H9 (cell line): ENCODE measurements around the gene ZNF3. TPM values are rescaled to one million over a fixed set of nuclear protein-coding genes. Genes with fewer than 3 reads are reported as not detected.
A peak's percentile ranks its signal among the peaks of the same experiment; 100 is the strongest.
"Not testable (repeated sequence)": the region's sequence is repeated elsewhere in the genome, so short reads cannot be mapped to it uniquely, and the experiment has no call there.

ENCODE experiments used
- DNase-seq: peaks from one replicate; pipeline ENCODE4 v3.0.0-alpha.2; 2017
- H2AFZ ChIP-seq: one replicate; pipeline ENCODE4 v1.6.1; 2013; ENCODE audit warnings: mild to moderate bottlenecking, low read length, control low read depth, moderate library complexity
- H2AK5ac ChIP-seq: 2 replicates; pipeline ENCODE4 v1.6.1; 2013; ENCODE audit warnings: low read length, control low read depth, mixed read lengths; ENCODE audit not compliant: insufficient read length
- H2BK120ac ChIP-seq: one replicate; pipeline ENCODE4 v1.6.1; 2013; ENCODE audit warnings: low read depth, mild to moderate bottlenecking, low read length, control low read depth, inconsistent platforms; ENCODE audit not compliant: poor library complexity, severe bottlenecking
- H2BK12ac ChIP-seq: 2 replicates; pipeline ENCODE4 v1.6.1; 2013; ENCODE audit warnings: low read length, control low read depth, mixed read lengths, low read depth; ENCODE audit not compliant: insufficient read length
- H2BK15ac ChIP-seq: 2 replicates; pipeline ENCODE4 v1.6.1; 2013; ENCODE audit warnings: low read depth, low read length, control low read depth
- H2BK20ac ChIP-seq: one replicate; pipeline ENCODE4 v1.6.1; 2013; ENCODE audit warnings: low read depth, mild to moderate bottlenecking, low read length, control low read depth, inconsistent platforms; ENCODE audit not compliant: poor library complexity, severe bottlenecking
- H2BK5ac ChIP-seq: 2 replicates; pipeline ENCODE4 v1.6.1; 2013; ENCODE audit warnings: low read length, control low read depth, mixed read lengths; ENCODE audit not compliant: insufficient read length
- H3K14ac ChIP-seq: 2 replicates; pipeline ENCODE4 v1.6.1; 2013; ENCODE audit warnings: low read length, control low read depth; ENCODE audit not compliant: insufficient read depth
- H3K18ac ChIP-seq: 2 replicates; pipeline ENCODE4 v1.6.1; 2013; ENCODE audit warnings: low read depth, mild to moderate bottlenecking, mixed read lengths, low read length, control low read depth; ENCODE audit not compliant: insufficient read length
- H3K23ac ChIP-seq: 2 replicates; pipeline ENCODE4 v1.6.1; 2013; ENCODE audit warnings: low read length, control low read depth, mixed read lengths, low read depth; ENCODE audit not compliant: insufficient read length
- H3K23me2 ChIP-seq: 2 replicates; pipeline ENCODE4 v1.6.1; 2013; ENCODE audit warnings: low read depth, mild to moderate bottlenecking, mixed read lengths, low read length, control low read depth; ENCODE audit not compliant: insufficient read length, poor library complexity, severe bottlenecking
- H3K27ac ChIP-seq: 2 replicates; pipeline ENCODE4 v1.5.1; 2013; ENCODE audit warnings: low read length, control low read depth, mixed read lengths, low read depth; ENCODE audit not compliant: insufficient read length
- H3K27me3 ChIP-seq: 2 replicates; pipeline ENCODE4 v1.6.1; 2013; ENCODE audit warnings: low read length, control low read depth, inconsistent platforms; ENCODE audit not compliant: insufficient read depth
- H3K4ac ChIP-seq: 2 replicates; pipeline ENCODE4 v1.6.1; 2013; ENCODE audit warnings: low read depth, mild to moderate bottlenecking, control low read depth, inconsistent platforms, low read length, moderate library complexity
- H3K4me1 ChIP-seq: 2 replicates; pipeline ENCODE4 v1.6.1; 2013; ENCODE audit warnings: low read length, control low read depth, inconsistent platforms; ENCODE audit not compliant: insufficient read depth
- H3K4me2 ChIP-seq: 2 replicates; pipeline ENCODE4 v1.6.1; 2013; ENCODE audit warnings: low read length, control low read depth, mixed read lengths; ENCODE audit not compliant: insufficient read length, insufficient read depth
- H3K56ac ChIP-seq: 2 replicates; pipeline ENCODE4 v1.6.1; 2013; ENCODE audit warnings: low read depth, mild to moderate bottlenecking, mixed read lengths, low read length, control low read depth; ENCODE audit not compliant: insufficient read length
- H3K79me1 ChIP-seq: 2 replicates; pipeline ENCODE4 v1.6.1; 2013; ENCODE audit warnings: low read depth, mild to moderate bottlenecking, moderate library complexity, low read length, control low read depth, inconsistent platforms; ENCODE audit not compliant: insufficient read depth, poor library complexity, severe bottlenecking
- H3K79me2 ChIP-seq: 2 replicates; pipeline ENCODE4 v1.6.1; 2013; ENCODE audit warnings: low read length, control low read depth, inconsistent platforms; ENCODE audit not compliant: insufficient read depth
- H3K9ac ChIP-seq: 2 replicates; pipeline ENCODE4 v1.6.1; 2013; ENCODE audit warnings: low read length, control low read depth, mixed read lengths; ENCODE audit not compliant: insufficient read length; ENCODE audit errors: extremely low read depth
- H3K9me3 ChIP-seq: one replicate; pipeline ENCODE4 v1.6.1; 2013; ENCODE audit warnings: low read depth, low read length, inconsistent platforms; ENCODE audit not compliant: control insufficient read depth
- H3T11ph ChIP-seq: one replicate; pipeline ENCODE4 v1.6.1; 2013; ENCODE audit warnings: mild to moderate bottlenecking, low read length, control low read depth, inconsistent platforms
- H4K20me1 ChIP-seq: one replicate; pipeline ENCODE4 v1.6.1; 2013; ENCODE audit not compliant: control insufficient read depth, insufficient read length, insufficient read depth
- H4K5ac ChIP-seq: 2 replicates; pipeline ENCODE4 v1.6.1; 2013; ENCODE audit warnings: low read depth, mild to moderate bottlenecking, mixed read lengths, low read length, control low read depth; ENCODE audit not compliant: insufficient read length
- H4K8ac ChIP-seq: replicated peaks from 2 replicates; pipeline ENCODE4 v1.6.1; 2013; ENCODE audit warnings: low read length, control low read depth, mixed read lengths, low read depth; ENCODE audit not compliant: insufficient read length
- H4K91ac ChIP-seq: 2 replicates; pipeline ENCODE4 v1.6.1; 2013; ENCODE audit warnings: low read depth, mild to moderate bottlenecking, moderate library complexity, mixed read lengths, low read length, control low read depth; ENCODE audit not compliant: insufficient read length
- H3K27ac Mint-ChIP-seq, 3 experiments: 2 replicates in 2 of 3; 3 replicates in 1 of 3; pipeline ENCODE4 v1.8.0; 2020 to 2021; ENCODE audit warnings: mixed read lengths in 3 of 3, mild to moderate bottlenecking in 1 of 3, moderate library complexity in 1 of 3
- H3K27me3 Mint-ChIP-seq: 2 replicates; pipeline ENCODE4 v1.8.0; 2021; ENCODE audit warnings: low read depth, mild to moderate bottlenecking, moderate library complexity, mixed read lengths
- H3K36me3 Mint-ChIP-seq, 3 experiments: 2 replicates in 2 of 3; 3 replicates in 1 of 3; pipeline ENCODE4 v1.8.0; 2020 to 2021; ENCODE audit warnings: low read depth in 3 of 3, mixed read lengths in 3 of 3; ENCODE audit not compliant: insufficient read depth in 1 of 3
- H3K4me1 Mint-ChIP-seq, 2 experiments: 2 replicates each; pipeline ENCODE4 v1.8.0; 2020; ENCODE audit warnings: mixed read lengths in 2 of 2
- H3K4me3 Mint-ChIP-seq, 2 experiments: 2 replicates in 1 of 2; 3 replicates in 1 of 2; pipeline ENCODE4 v1.8.0; 2020 to 2021; ENCODE audit warnings: mild to moderate bottlenecking in 2 of 2, mixed read lengths in 2 of 2, moderate library complexity in 1 of 2
- H3K9me3 Mint-ChIP-seq, 2 experiments: 2 replicates in 1 of 2; 3 replicates in 1 of 2; pipeline ENCODE4 v1.8.0; 2020; ENCODE audit warnings: mild to moderate bottlenecking in 2 of 2, mixed read lengths in 2 of 2, moderate library complexity in 1 of 2
- WGBS: extraction: QIAGEN DNeasy Blood & Tissue Kit; methylation state at CpG from one replicate; pipeline ENCODE4 v1.1.7; 2013; ENCODE audit warnings: missing lambda C conversion rate, low lambda C conversion rate, mixed read lengths; ENCODE audit not compliant: insufficient read length; ENCODE audit errors: extremely low coverage; 5-methylcytosine and 5-hydroxymethylcytosine counted together
- total RNA-seq: library from RNA; stranded (reverse); gene quantifications from 2 replicates; pipeline ENCODE4 v1.2.1, GENCODE V29; 2021
- TF ChIP-seq, protein P1 (sequence below): fragments of 200-600 bp; sonication (generic); conservative IDR thresholded peaks from 3 replicates; pipeline ENCODE4 v1.8.0; 2021; ENCODE audit warnings: antibody characterized with exemption, mild to moderate bottlenecking

The ZNF3 gene
- total RNA-seq, 1 experiment from 2014 or later, result 60.4 TPM

DNA sequence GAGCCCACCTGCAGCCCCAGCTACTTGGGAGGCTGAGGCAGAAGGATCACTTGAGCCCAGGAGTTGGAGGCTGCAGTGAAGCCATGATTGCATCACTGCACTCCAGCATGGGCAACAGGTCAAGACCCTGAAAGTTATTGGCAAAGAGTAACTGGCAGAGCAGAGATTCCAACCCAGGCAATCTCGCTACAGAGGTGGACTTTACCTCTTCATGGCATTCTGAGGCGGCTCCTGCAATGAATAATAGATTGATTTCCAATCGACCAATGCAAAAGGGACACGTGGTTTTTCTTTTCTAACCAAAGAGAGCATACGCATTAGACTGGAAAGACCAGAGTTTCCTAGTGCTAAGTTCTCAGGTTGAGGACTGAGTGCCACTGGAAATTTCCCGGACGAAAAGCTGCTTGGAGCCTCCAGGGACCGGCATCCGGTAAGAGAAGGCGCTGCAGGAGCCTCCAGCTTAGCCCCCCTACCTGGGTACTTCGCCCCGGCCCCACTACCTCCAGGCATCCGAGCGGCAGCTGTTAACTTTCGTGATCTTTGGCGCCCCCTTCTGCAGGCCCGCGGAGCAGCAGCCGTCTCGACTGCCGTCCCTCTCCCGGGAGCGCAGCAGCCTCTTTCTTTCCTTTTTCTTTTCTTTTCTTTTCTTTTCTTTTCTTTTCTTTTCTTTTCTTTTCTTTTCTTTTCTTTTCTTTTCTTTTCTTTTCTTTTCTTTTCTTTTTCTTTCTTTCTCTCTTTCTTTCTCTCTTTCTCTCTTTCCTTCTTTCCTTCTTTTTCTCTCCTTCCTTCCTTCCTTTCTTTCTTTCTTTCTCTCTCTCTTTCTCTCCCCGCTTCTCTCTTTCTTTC is 49.3 kb upstream of the ZNF3 start:
- no peaks in the 10 kb centered on the region for H4K20me1 ChIP-seq
- no peak overlapping the region for H2AK5ac ChIP-seq
- peak overlapping the region in 1 of 2 experiments; percentile 23; a peak in 3 of 5 replicates for H3K4me3 Mint-ChIP-seq
- H2BK5ac ChIP-seq, result no peak overlapping the region
- H3K18ac ChIP-seq, result no peak overlapping the region
- H3K27ac Mint-ChIP-seq, result no peak overlapping the region
- peaks cover 35% of the 10 kb centered on the region for H3K27me3 Mint-ChIP-seq
- no peak overlapping the region for H2BK15ac ChIP-seq
- H3K27me3 ChIP-seq, result no peaks in the 10 kb centered on the region; the same call in 1 of the 2 replicates
- H3K4me2 ChIP-seq, result peak overlapping the region; percentile 45
- no peak overlapping the region for H4K91ac ChIP-seq
- H3K4ac ChIP-seq, result no peak overlapping the region
- no CpG with 5 or more reads among the region's 24 CpGs for WGBS
- no peak overlapping the region for H3K56ac ChIP-seq
- H3K9ac ChIP-seq, result no peak overlapping the region
- no peak overlapping the region for H3K27ac ChIP-seq
- H2BK20ac ChIP-seq, result no peak overlapping the region
- no peaks in the 10 kb centered on the region for H3K79me1 ChIP-seq
- H3K36me3 Mint-ChIP-seq, result no peaks in the 10 kb centered on the region
- H2BK12ac ChIP-seq, result no peak overlapping the region
- H4K5ac ChIP-seq, result no peak overlapping the region
- H2BK120ac ChIP-seq, result no peak overlapping the region
- no peak overlapping the region for H3K23ac ChIP-seq
- TF ChIP-seq, protein P1, sequence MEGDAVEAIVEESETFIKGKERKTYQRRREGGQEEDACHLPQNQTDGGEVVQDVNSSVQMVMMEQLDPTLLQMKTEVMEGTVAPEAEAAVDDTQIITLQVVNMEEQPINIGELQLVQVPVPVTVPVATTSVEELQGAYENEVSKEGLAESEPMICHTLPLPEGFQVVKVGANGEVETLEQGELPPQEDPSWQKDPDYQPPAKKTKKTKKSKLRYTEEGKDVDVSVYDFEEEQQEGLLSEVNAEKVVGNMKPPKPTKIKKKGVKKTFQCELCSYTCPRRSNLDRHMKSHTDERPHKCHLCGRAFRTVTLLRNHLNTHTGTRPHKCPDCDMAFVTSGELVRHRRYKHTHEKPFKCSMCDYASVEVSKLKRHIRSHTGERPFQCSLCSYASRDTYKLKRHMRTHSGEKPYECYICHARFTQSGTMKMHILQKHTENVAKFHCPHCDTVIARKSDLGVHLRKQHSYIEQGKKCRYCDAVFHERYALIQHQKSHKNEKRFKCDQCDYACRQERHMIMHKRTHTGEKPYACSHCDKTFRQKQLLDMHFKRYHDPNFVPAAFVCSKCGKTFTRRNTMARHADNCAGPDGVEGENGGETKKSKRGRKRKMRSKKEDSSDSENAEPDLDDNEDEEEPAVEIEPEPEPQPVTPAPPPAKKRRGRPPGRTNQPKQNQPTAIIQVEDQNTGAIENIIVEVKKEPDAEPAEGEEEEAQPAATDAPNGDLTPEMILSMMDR, result peak; percentile 97
- no peaks in the 10 kb centered on the region for H3K9me3 Mint-ChIP-seq
- peaks cover 10 to 11% of the 10 kb centered on the region in 2 experiments for H3K4me1 Mint-ChIP-seq
- H3K14ac ChIP-seq, result no peak overlapping the region; the same call in 1 of the 2 replicates
- no peak overlapping the region for H3T11ph ChIP-seq
- H3K4me1 ChIP-seq, result peaks cover 4% of the 10 kb centered on the region; the same call in 1 of the 2 replicates
- no peaks in the 10 kb centered on the region for H3K9me3 ChIP-seq
- no peaks in the 10 kb centered on the region for H3K79me2 ChIP-seq
- H3K23me2 ChIP-seq, result peaks cover 15% of the 10 kb centered on the region
- peak; percentile 93 for DNase-seq
- peak overlapping the region; percentile 7 for H2AFZ ChIP-seq
- H4K8ac ChIP-seq, result no peak overlapping the region

DNA sequence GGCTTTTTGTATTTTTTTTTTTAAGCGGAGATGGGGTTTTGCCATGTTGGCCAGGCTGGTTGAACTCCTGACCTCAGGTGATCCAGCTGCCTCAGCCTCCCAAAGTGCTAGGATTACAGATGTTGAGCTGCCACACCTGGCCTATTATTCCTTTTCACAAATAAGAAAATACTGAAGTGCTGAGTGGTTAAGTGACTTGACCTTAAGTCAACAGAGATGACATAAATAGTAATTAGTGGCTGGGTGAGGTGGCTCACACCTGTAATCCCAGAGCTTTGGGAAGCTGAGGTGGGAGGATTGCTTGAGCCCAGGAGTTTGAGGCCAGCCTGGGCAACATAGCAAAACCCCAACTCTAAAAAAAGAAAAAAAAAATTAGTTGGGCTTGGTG is 48.7 kb upstream of the ZNF3 start:
- H3K4me1 ChIP-seq, H2BK20ac ChIP-seq, H3K4me3 Mint-ChIP-seq, H2BK15ac ChIP-seq, H4K20me1 ChIP-seq, H2BK120ac ChIP-seq, H3K9ac ChIP-seq, H3K79me2 ChIP-seq, H3K36me3 Mint-ChIP-seq, H4K91ac ChIP-seq, H4K5ac ChIP-seq, H3K14ac ChIP-seq, H3K4ac ChIP-seq, H3K9me3 ChIP-seq, H3K27me3 ChIP-seq, H3K27ac ChIP-seq, H3T11ph ChIP-seq, H3K9me3 Mint-ChIP-seq, H2BK5ac ChIP-seq, H2AFZ ChIP-seq, DNase-seq, H3K56ac ChIP-seq, H3K27ac Mint-ChIP-seq, H4K8ac ChIP-seq, H2AK5ac ChIP-seq, H3K23ac ChIP-seq, H3K18ac ChIP-seq, H3K4me2 ChIP-seq, H3K79me1 ChIP-seq, H2BK12ac ChIP-seq: not testable (repeated sequence)
- peaks cover 31% of the 10 kb centered on the region for H3K27me3 Mint-ChIP-seq
- no CpG with 5 or more reads among the region's 1 CpG for WGBS
- peaks cover 10 to 15% of the 10 kb centered on the region in 2 experiments for H3K4me1 Mint-ChIP-seq
- peaks cover 15% of the 10 kb centered on the region for H3K23me2 ChIP-seq
